B cell (primary cell): Measurements from ENCODE around the gene CAPN15.

Source experiments
- EZH2 ChIP-seq: IDR thresholded peaks from 2 replicates; pipeline ENCODE4 v1.6.1; 2012; ENCODE audit warnings: borderline replicate concordance, low read depth, mild to moderate bottlenecking, moderate library complexity, low read length; ENCODE audit not compliant: insufficient read depth, poor library complexity, severe bottlenecking
- TF ChIP-seq, protein P1 (sequence below): fragments of 200-600 bp; IDR thresholded peaks from one replicate; pipeline ENCODE4 v1.8.0; 2022; ENCODE audit warnings: antibody characterized with exemption, mild to moderate bottlenecking

DNA sequence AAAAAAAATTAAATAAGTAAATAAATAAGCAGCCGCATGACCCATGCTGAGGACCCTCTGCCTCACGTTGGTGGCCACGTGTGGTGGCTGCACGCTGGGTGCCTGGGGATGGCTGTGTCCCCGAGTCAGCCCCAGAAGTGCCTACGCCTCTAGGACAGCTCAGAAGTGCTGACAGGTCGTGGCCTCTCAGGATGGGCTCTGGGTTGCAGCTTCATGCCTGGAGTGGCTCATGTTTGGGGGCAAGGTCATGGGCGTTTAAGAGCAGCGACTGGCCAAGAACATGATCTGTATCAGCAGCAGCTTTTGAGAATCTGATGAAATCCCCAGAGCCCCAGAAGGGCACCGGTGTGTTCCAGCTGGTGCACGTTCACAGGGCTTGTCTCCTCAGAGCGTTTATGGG is 26.8 kb upstream of the CAPN15 start:
- TF ChIP-seq, protein P1, sequence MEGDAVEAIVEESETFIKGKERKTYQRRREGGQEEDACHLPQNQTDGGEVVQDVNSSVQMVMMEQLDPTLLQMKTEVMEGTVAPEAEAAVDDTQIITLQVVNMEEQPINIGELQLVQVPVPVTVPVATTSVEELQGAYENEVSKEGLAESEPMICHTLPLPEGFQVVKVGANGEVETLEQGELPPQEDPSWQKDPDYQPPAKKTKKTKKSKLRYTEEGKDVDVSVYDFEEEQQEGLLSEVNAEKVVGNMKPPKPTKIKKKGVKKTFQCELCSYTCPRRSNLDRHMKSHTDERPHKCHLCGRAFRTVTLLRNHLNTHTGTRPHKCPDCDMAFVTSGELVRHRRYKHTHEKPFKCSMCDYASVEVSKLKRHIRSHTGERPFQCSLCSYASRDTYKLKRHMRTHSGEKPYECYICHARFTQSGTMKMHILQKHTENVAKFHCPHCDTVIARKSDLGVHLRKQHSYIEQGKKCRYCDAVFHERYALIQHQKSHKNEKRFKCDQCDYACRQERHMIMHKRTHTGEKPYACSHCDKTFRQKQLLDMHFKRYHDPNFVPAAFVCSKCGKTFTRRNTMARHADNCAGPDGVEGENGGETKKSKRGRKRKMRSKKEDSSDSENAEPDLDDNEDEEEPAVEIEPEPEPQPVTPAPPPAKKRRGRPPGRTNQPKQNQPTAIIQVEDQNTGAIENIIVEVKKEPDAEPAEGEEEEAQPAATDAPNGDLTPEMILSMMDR: no peak
- no peak for TF ChIP-seq EZH2
